Prostate gland (tissue), 2 donors: Measurements from ENCODE around the gene RABGEF1. TPM values are rescaled to one million over a fixed set of nuclear protein-coding genes. Genes with fewer than 3 reads are reported as not detected.

Experiments used
- DNase-seq: peaks from one replicate; pipeline ENCODE4 v3.0.0-alpha.2; 2019; ENCODE audit warnings: low spot score
- H3K27ac ChIP-seq, 2 donors: fragments of 200-600 bp; sonication (generic); 2 replicates each; pipeline ENCODE4 v1.5.1; 2017 to 2019
- H3K27me3 ChIP-seq: fragments of 200-600 bp; sonication (generic); replicated peaks from 2 replicates; pipeline ENCODE4 v1.5.1; 2019; ENCODE audit not compliant: insufficient read depth
- H3K36me3 ChIP-seq, 2 donors: fragments of 200-600 bp; sonication (generic); 1 replicate in 1 of 2; 2 replicates in 1 of 2; pipeline versions ENCODE4 v1.5.1 to v1.8.1; 2017 to 2019
- H3K4me1 ChIP-seq: fragments of 200-600 bp; sonication (generic); replicated peaks from 2 replicates; pipeline ENCODE4 v1.5.1; 2019
- H3K4me3 ChIP-seq, 2 donors: fragments of 200-600 bp; sonication (generic); 2 replicates each; pipeline ENCODE4 v1.5.1; 2017 to 2019
- H3K9me3 ChIP-seq: fragments of 200-600 bp; sonication (generic); 2 replicates; pipeline ENCODE4 v1.5.1; 2017
- CTCF ChIP-seq, 4 experiments: fragments of 200-600 bp in 2 of 4; fragments of 450-650 bp in 2 of 4; sonication (generic) in 2 of 4; IDR thresholded peaks; 1 replicate in 3 of 4; 2 replicates in 1 of 4; pipeline ENCODE4 v1.5.1; 2016 to 2019; ENCODE audit warnings: antibody characterized with exemption in 4 of 4, mild to moderate bottlenecking in 2 of 4, moderate library complexity in 2 of 4
- POLR2A ChIP-seq: fragments of 450-650 bp; IDR thresholded peaks from one replicate; pipeline ENCODE4 v1.6.1; 2016; ENCODE audit warnings: antibody characterized with exemption, mild to moderate bottlenecking
- POLR2AphosphoS5 ChIP-seq: sonication (generic); formaldehyde crosslinking; IDR thresholded peaks from one replicate; pipeline ENCODE4 v1.6.1; 2017; ENCODE audit warnings: antibody characterized with exemption
- WGBS: methylation state at CpG from one replicate; pipeline ENCODE4 v1.1.5; 2018; 5-methylcytosine and 5-hydroxymethylcytosine counted together
- intact Hi-C: fragments of 100-400 bp; cut with DNase I; formaldehyde crosslinking; loops from one replicate; pipeline ENCODE4 v1.14.2; 2022
- total RNA-seq, 2 donors: library from RNA; depleted of rRNA; stranded (reverse); fragments of >200 nt; gene quantifications; one replicate each; pipeline ENCODE4 v1.1.0, GENCODE V29; 2016

RABGEF1 gene
- total RNA-seq, 2 donors from 2014 or later, result 20.8 to 49.6 TPM

- no peaks in the 10 kb centered on the region for H3K4me1 ChIP-seq
- H3K27me3 ChIP-seq, result no peaks in the 10 kb centered on the region
- no peak overlapping the region for H3K27ac ChIP-seq
- H3K9me3 ChIP-seq, result no peaks in the 10 kb centered on the region
- intact Hi-C loops, result loop anchor here (5.0 to 10.0 kb wide), 3 partner anchors 47 to 101 kb away; no protein-coding TSS in a partner anchor
- DNase-seq, result no peak
- H3K36me3 ChIP-seq, result no peaks in the 10 kb centered on the region
- 95% methylated on average over 9 of the region's 9 CpGs for WGBS
- TF ChIP-seq POLR2A (no peak), CTCF (IDR thresholded peaks at IDR 0.05) (no peak), POLR2AphosphoS5 (no peak)
- H3K4me3 ChIP-seq, result no peak overlapping the region
Observed at GRCh38 chr7:66743920-66744319, 3.4 kb downstream of the RABGEF1 start.

- 94% methylated on average over 2 of the region's 2 CpGs for WGBS
- TF ChIP-seq CTCF (IDR thresholded peaks at IDR 0.05) (no peak), POLR2AphosphoS5 (no peak), POLR2A (no peak)
- Histone ChIP-seq H3K36me3 (no peaks in the 10 kb centered on the region), H3K4me1 (no peaks in the 10 kb centered on the region), H3K27me3 (no peaks in the 10 kb centered on the region), H3K27ac (no peak overlapping the region), H3K4me3 (no peak overlapping the region), H3K9me3 (no peaks in the 10 kb centered on the region)
- DNase-seq, result no peak
- intact Hi-C loops, result loop anchor here (10.0 kb wide), 2 partner anchors 93 to 97 kb away; no protein-coding TSS in a partner anchor
Observed at GRCh38 chr7:66747385-66747784, 6.9 kb downstream of the RABGEF1 start.

GRCh38 chr7:66747881-66748511 is 7.5 kb downstream of the RABGEF1 start:
- Histone ChIP-seq H3K36me3 (no peaks in the 10 kb centered on the region), H3K9me3 (no peaks in the 10 kb centered on the region), H3K27me3 (no peaks in the 10 kb centered on the region), H3K27ac (no peak overlapping the region), H3K4me3 (no peak overlapping the region), H3K4me1 (no peaks in the 10 kb centered on the region)
- no peak for DNase-seq
- 67% methylated on average over 10 of the region's 10 CpGs for WGBS
- TF ChIP-seq POLR2A, result no peak
- no peak for TF ChIP-seq POLR2AphosphoS5
- no peak for TF ChIP-seq CTCF (IDR thresholded peaks at IDR 0.05)
- intact Hi-C loops, result loop anchor here (10.0 kb wide), 2 partner anchors 93 to 97 kb away; no protein-coding TSS in a partner anchor

GRCh38 chr7:66748791-66749190 is 8.3 kb downstream of the RABGEF1 start:
- Histone ChIP-seq H3K4me1 (no peaks in the 10 kb centered on the region), H3K4me3 (no peak overlapping the region), H3K27ac (no peak overlapping the region), H3K27me3 (no peaks in the 10 kb centered on the region), H3K9me3 (no peaks in the 10 kb centered on the region), H3K36me3 (no peaks in the 10 kb centered on the region)
- DNase-seq, result no peak
- TF ChIP-seq POLR2A (no peak), CTCF (IDR thresholded peaks at IDR 0.05) (no peak), POLR2AphosphoS5 (no peak)
- intact Hi-C loops, result loop anchor here (10.0 kb wide), 2 partner anchors 94 to 96 kb away; no protein-coding TSS in a partner anchor
- 49% methylated on average over 4 of the region's 4 CpGs for WGBS

- WGBS, result 85% methylated on average over 8 of the region's 8 CpGs
- Histone ChIP-seq H3K36me3 (no peaks in the 10 kb centered on the region), H3K4me1 (no peaks in the 10 kb centered on the region), H3K27me3 (no peaks in the 10 kb centered on the region), H3K9me3 (no peaks in the 10 kb centered on the region), H3K27ac (no peak overlapping the region), H3K4me3 (no peak overlapping the region)
- intact Hi-C loops, result no loop called here
- DNase-seq, result no peak
- TF ChIP-seq POLR2AphosphoS5 (no peak), POLR2A (no peak), CTCF (IDR thresholded peaks at IDR 0.05) (no peak)
Observed at GRCh38 chr7:66751945-66752344, 11.4 kb downstream of the RABGEF1 start.
